ENCODE measurements around the gene PICALM.

DNA sequence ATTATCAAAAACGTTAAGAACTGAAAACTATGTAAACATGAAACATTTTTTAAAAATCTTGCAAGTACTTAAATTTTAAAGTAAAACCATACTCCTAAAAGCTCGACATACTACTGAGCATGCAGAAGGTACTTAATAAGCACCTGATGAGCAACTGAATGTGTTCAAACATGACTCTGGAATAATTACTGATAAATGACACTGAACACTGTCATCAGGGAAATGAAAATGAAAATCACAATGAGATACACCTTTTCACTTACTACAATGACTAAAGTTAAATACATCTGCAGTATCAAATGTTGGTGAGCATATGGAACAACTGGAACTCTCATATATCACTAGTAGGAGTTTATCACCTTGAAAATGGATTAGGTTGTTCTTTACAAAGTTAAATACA is 65.2 kb downstream of the PICALM start:
- TF ChIP-seq POLR2A (IDR thresholded peaks at IDR 0.05; ENCODE audit: low read length) (no peak), RFX5 (IDR thresholded peaks at IDR 0.05) (no peak), MYC (IDR thresholded peaks at IDR 0.05; ENCODE audit: borderline replicate concordance, low read length) (no peak), NFE2L2 (conservative IDR thresholded peaks at IDR 0.05; ENCODE audit: low read length) (no peak)
- TF ChIP-seq, protein P1, sequence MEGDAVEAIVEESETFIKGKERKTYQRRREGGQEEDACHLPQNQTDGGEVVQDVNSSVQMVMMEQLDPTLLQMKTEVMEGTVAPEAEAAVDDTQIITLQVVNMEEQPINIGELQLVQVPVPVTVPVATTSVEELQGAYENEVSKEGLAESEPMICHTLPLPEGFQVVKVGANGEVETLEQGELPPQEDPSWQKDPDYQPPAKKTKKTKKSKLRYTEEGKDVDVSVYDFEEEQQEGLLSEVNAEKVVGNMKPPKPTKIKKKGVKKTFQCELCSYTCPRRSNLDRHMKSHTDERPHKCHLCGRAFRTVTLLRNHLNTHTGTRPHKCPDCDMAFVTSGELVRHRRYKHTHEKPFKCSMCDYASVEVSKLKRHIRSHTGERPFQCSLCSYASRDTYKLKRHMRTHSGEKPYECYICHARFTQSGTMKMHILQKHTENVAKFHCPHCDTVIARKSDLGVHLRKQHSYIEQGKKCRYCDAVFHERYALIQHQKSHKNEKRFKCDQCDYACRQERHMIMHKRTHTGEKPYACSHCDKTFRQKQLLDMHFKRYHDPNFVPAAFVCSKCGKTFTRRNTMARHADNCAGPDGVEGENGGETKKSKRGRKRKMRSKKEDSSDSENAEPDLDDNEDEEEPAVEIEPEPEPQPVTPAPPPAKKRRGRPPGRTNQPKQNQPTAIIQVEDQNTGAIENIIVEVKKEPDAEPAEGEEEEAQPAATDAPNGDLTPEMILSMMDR (IDR thresholded peaks at IDR 0.05), result no peak

All from A549 (cell line).